ENCODE data around the gene DCXR.

DNA sequence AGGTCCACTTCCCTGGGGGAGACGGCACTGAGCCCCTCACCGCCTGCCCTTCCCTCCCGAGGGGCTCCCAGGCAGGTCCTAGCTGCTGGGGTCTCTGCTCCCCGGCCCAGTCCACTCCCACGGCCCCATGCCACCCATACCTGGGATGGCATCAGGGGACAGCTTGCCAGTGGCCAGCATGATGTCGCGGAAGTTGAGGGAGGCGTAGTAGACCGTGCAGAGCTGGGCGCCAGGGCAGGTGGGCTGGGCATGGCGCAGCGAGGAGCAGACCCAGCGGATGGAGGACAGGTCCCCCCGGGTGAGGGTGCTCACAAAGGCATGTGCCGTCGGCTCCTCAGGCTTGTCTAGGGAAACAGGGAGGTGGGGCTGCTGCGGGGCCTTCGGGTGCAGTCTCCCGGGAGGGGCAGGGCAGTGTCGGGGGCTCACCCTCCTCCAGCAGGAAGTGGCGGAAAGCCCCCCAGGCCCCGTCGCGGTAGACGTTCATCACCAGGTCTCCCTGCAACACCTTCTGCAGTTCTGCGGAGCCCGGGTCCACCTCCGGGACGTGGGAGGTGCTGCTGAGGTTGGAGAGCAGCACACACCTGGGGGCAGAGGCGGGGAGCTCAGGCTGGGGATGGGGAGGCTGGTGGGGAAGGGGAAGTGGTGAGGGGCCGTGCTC is 47.0 kb upstream of the DCXR start:
- TF ChIP-seq, protein P1, sequence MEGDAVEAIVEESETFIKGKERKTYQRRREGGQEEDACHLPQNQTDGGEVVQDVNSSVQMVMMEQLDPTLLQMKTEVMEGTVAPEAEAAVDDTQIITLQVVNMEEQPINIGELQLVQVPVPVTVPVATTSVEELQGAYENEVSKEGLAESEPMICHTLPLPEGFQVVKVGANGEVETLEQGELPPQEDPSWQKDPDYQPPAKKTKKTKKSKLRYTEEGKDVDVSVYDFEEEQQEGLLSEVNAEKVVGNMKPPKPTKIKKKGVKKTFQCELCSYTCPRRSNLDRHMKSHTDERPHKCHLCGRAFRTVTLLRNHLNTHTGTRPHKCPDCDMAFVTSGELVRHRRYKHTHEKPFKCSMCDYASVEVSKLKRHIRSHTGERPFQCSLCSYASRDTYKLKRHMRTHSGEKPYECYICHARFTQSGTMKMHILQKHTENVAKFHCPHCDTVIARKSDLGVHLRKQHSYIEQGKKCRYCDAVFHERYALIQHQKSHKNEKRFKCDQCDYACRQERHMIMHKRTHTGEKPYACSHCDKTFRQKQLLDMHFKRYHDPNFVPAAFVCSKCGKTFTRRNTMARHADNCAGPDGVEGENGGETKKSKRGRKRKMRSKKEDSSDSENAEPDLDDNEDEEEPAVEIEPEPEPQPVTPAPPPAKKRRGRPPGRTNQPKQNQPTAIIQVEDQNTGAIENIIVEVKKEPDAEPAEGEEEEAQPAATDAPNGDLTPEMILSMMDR (conservative IDR thresholded peaks at IDR 0.05; ENCODE audit: low read depth in 2 of 2): no peak
- TF ChIP-seq EZH2 (IDR thresholded peaks at IDR 0.05; ENCODE audit: low read depth, unreplicated experiment) (no peak), POLR2AphosphoS5 (IDR thresholded peaks at IDR 0.05; ENCODE audit: low read depth) (no peak), EZH2phosphoT487 (IDR thresholded peaks at IDR 0.05; ENCODE audit: unreplicated experiment) (no peak), STAT1 (IDR thresholded peaks at IDR 0.05; ENCODE audit: unreplicated experiment) (no peak), CREB1 (CRISPR knock-in tag; IDR thresholded peaks at IDR 0.05; ENCODE audit: low read depth) (no peak), JUNB (IDR thresholded peaks at IDR 0.05; ENCODE audit: unreplicated experiment) (no peak), NANOG (IDR thresholded peaks at IDR 0.05; ENCODE audit: borderline replicate concordance) (no peak), ZNF114 (CRISPR knock-in tag; IDR thresholded peaks at IDR 0.05) (no peak)
- TF ChIP-seq, protein P2, sequence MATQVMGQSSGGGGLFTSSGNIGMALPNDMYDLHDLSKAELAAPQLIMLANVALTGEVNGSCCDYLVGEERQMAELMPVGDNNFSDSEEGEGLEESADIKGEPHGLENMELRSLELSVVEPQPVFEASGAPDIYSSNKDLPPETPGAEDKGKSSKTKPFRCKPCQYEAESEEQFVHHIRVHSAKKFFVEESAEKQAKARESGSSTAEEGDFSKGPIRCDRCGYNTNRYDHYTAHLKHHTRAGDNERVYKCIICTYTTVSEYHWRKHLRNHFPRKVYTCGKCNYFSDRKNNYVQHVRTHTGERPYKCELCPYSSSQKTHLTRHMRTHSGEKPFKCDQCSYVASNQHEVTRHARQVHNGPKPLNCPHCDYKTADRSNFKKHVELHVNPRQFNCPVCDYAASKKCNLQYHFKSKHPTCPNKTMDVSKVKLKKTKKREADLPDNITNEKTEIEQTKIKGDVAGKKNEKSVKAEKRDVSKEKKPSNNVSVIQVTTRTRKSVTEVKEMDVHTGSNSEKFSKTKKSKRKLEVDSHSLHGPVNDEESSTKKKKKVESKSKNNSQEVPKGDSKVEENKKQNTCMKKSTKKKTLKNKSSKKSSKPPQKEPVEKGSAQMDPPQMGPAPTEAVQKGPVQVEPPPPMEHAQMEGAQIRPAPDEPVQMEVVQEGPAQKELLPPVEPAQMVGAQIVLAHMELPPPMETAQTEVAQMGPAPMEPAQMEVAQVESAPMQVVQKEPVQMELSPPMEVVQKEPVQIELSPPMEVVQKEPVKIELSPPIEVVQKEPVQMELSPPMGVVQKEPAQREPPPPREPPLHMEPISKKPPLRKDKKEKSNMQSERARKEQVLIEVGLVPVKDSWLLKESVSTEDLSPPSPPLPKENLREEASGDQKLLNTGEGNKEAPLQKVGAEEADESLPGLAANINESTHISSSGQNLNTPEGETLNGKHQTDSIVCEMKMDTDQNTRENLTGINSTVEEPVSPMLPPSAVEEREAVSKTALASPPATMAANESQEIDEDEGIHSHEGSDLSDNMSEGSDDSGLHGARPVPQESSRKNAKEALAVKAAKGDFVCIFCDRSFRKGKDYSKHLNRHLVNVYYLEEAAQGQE (IDR thresholded peaks at IDR 0.05; ENCODE audit: unreplicated experiment): no peak

Measured in GM23338 (cell line).